GM23338 (cell line): ENCODE results near the gene TMEM134. TPM values are rescaled to one million over a fixed set of nuclear protein-coding genes. Genes with fewer than 3 reads are reported as not detected.

Experiments
- ATAC-seq: fragments of 200-7000 bp; cut with Tn5 transposase; 3 replicates; pipeline ENCODE4 v1.9.1; 2020
- DNase-seq: peaks from one replicate; pipeline ENCODE4 v3.0.0-alpha.2; 2015; ENCODE audit warnings: low spot score
- H2AFZ ChIP-seq: fragments of 200-600 bp; sonication (generic); 2 replicates; pipeline ENCODE4 v1.8.0; 2016; ENCODE audit warnings: antibody characterized with exemption, mild to moderate bottlenecking, moderate library complexity
- H3F3A ChIP-seq: fragments of 200-600 bp; sonication (generic); replicated peaks from 2 replicates; pipeline ENCODE4 v1.8.0; 2017; ENCODE audit warnings: antibody characterized with exemption, mixed run types, low read depth
- H3K27ac ChIP-seq: fragments of 200-600 bp; sonication (generic); 2 replicates; pipeline ENCODE4 v1.6.1; 2016; ENCODE audit warnings: low read depth
- H3K27me3 ChIP-seq: fragments of 200-600 bp; sonication (generic); 2 replicates; pipeline ENCODE4 v1.8.0; 2016; ENCODE audit warnings: mild to moderate bottlenecking, mixed run types, moderate library complexity; ENCODE audit not compliant: insufficient read depth
- H3K36me3 ChIP-seq: fragments of 200-600 bp; sonication (generic); 2 replicates; pipeline ENCODE4 v1.8.0; 2016; ENCODE audit warnings: mild to moderate bottlenecking; ENCODE audit not compliant: insufficient read depth
- H3K4me1 ChIP-seq: fragments of 200-600 bp; sonication (generic); 2 replicates; pipeline ENCODE4 v1.8.0; 2016; ENCODE audit warnings: mild to moderate bottlenecking, moderate library complexity; ENCODE audit not compliant: insufficient read depth
- H3K4me2 ChIP-seq: fragments of 200-600 bp; sonication (generic); 2 replicates; pipeline ENCODE4 v1.7.1; 2017; ENCODE audit warnings: mixed run types
- H3K4me3 ChIP-seq: fragments of 200-600 bp; sonication (generic); 2 replicates; pipeline ENCODE4 v1.6.1; 2016; ENCODE audit warnings: mixed run types
- H3K79me2 ChIP-seq: fragments of 200-600 bp; sonication (generic); replicated peaks from 2 replicates; pipeline ENCODE4 v1.8.0; 2017; ENCODE audit warnings: mild to moderate bottlenecking; ENCODE audit not compliant: insufficient read depth
- H3K9me2 ChIP-seq: fragments of 200-600 bp; sonication (generic); 2 replicates; pipeline ENCODE4 v1.8.0; 2017; ENCODE audit not compliant: insufficient read depth
- H4K20me1 ChIP-seq: fragments of 200-600 bp; sonication (generic); replicated peaks from 2 replicates; pipeline ENCODE4 v1.8.0; 2017; ENCODE audit warnings: mild to moderate bottlenecking; ENCODE audit not compliant: insufficient read depth
- H3K27ac Mint-ChIP-seq: 2 replicates; pipeline ENCODE4 v1.8.0; 2020; ENCODE audit warnings: inconsistent platforms, mild to moderate bottlenecking, moderate library complexity, mixed read lengths
- H3K27me3 Mint-ChIP-seq: 3 replicates; pipeline ENCODE4 v1.8.0; 2022; ENCODE audit warnings: low read depth, mild to moderate bottlenecking, moderate library complexity, mixed read lengths, inconsistent platforms; ENCODE audit not compliant: insufficient read depth, poor library complexity
- H3K36me3 Mint-ChIP-seq: 3 replicates; pipeline ENCODE4 v1.8.0; 2021; ENCODE audit warnings: low read depth, mild to moderate bottlenecking, inconsistent platforms, moderate library complexity, mixed read lengths
- H3K4me1 Mint-ChIP-seq: 3 replicates; pipeline ENCODE4 v1.8.0; 2020; ENCODE audit warnings: mild to moderate bottlenecking, inconsistent platforms, mixed read lengths
- H3K4me3 Mint-ChIP-seq: 3 replicates; pipeline ENCODE4 v1.8.0; 2021; ENCODE audit warnings: moderate library complexity, mild to moderate bottlenecking, inconsistent platforms, mixed read lengths
- H3K9me3 Mint-ChIP-seq: 3 replicates; pipeline ENCODE4 v1.8.0; 2020; ENCODE audit warnings: moderate library complexity, mild to moderate bottlenecking, inconsistent platforms, mixed read lengths
- CTCF ChIP-seq, 2 experiments: fragments of 200-600 bp in 1 of 2; sonication (generic) in 1 of 2; conservative IDR thresholded peaks; 2 replicates each; pipeline versions ENCODE4 v1.5.1 to v1.6.1; 2016 to 2017; ENCODE audit warnings: antibody characterized with exemption in 2 of 2, low read depth in 2 of 2, mild to moderate bottlenecking in 2 of 2, moderate library complexity in 1 of 2
- ETS1 ChIP-seq: IDR thresholded peaks from 2 replicates; pipeline ENCODE4 v1.6.1; 2016; ENCODE audit warnings: antibody characterized with exemption
- NANOG ChIP-seq: IDR thresholded peaks from 2 replicates; pipeline ENCODE4 v1.6.1; 2016; ENCODE audit warnings: antibody characterized with exemption, borderline replicate concordance
- POLR2AphosphoS5 ChIP-seq: IDR thresholded peaks from 2 replicates; pipeline ENCODE4 v1.6.1; 2016; ENCODE audit warnings: antibody characterized with exemption, low read depth
- ZNF114 ChIP-seq: fragments of 250-450 bp; sonication (Bioruptor Pico); IDR thresholded peaks from 2 replicates; pipeline ENCODE4 v1.5.0; 2020; ENCODE audit warnings: mild to moderate bottlenecking, moderate library complexity
- ZNF331 ChIP-seq: fragments of 250-450 bp; sonication (Bioruptor Pico); IDR thresholded peaks from 2 replicates; pipeline ENCODE4 v1.5.0; 2020; ENCODE audit warnings: low read depth, mild to moderate bottlenecking, moderate library complexity
- ZNF462 ChIP-seq: fragments of 250-450 bp; sonication (Bioruptor Pico); IDR thresholded peaks from 2 replicates; pipeline ENCODE4 v1.5.0; 2020; ENCODE audit warnings: mild to moderate bottlenecking, moderate library complexity
- polyA plus RNA-seq: library from polyadenylated mRNA; unstranded; fragments of >200 nt; fragmentation: Nextera tagmentation; extraction: Ambion mirVana; gene quantifications from 2 replicates; pipeline ENCODE4 v1.2.1, GENCODE V29; 2016
- total RNA-seq: library from RNA; depleted of rRNA; stranded (reverse); fragments of >200 nt; shearing (Covaris generic); gene quantifications from 2 replicates; pipeline ENCODE4 v1.2.3, GENCODE V29; 2014

TMEM134 gene
- total and polyA plus RNA-seq, 2 experiments from 2014 or later, result 61.4 to 69.2 TPM

DNA sequence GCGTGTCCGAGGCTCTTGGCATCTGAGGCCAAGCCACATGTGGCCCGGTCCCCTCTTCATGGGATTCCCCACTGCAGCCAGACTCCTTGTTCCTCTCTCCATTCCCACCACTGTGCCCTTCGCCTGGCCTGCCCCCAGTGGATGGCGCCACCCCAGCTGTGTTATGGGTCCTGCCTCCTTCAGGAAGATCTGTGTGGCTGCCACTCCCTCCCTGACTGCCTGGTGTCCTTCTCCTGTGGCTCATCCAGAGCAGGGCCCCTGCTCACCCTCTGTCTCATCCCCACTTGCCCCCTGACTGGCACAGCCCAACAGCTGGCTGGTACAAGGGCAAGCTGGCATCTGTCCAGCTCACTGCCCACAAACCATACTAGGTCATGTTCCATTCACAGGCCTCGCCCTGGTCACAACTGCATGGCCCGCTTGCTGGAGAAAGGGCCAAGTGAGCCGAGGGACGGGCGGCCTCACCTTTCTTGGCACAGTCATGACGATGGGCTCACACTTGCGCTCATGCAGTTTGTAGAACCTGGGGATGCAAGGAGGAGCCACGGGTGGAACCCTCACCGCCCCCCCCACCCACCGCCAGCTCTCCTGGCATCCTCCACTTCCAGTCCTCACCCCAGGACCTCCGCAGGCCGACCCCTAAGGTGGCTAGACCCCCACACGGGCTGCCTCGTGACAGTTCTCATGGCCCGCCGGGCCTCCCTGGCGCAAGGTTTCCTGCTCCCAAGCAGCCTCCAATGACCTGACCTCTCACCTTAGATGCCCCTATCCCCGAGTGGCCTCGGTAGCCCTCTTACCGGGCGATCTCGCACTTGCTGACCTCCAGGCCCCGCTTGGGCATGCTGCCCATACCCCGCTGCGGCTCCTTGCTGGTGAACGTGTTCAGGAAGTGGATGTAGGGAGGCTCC, 29.5 kb downstream of the TMEM134 start:
- no peak overlapping the region; the same call in 2 of the 3 replicates for H3K4me3 Mint-ChIP-seq
- Histone ChIP-seq H3K4me3 (no peak overlapping the region), H2AFZ (no peak overlapping the region), H3K27me3 (no peaks in the 10 kb centered on the region), H3K4me1 (peaks cover 17% of the 10 kb centered on the region), H3F3A (0 out of 2 replicates have a peak, but pooled peaks cover 16% of the 10 kb centered on the region), H3K27ac (no peak overlapping the region), H3K9me2 (no peaks in the 10 kb centered on the region), H3K79me2 (no peaks in the 10 kb centered on the region), H3K4me2 (no peak overlapping the region), H4K20me1 (no peaks in the 10 kb centered on the region), H3K36me3 (0 out of 2 replicates have a peak, but pooled peaks cover 3% of the 10 kb centered on the region)
- H3K9me3 Mint-ChIP-seq, result no peaks in the 10 kb centered on the region
- peak overlapping the region; percentile 48; the same call in 1 of the 2 replicates for H3K27ac Mint-ChIP-seq
- ATAC-seq (peak; percentile 4; the same call in 2 of the 3 replicates), DNase-seq (peak; percentile 61)
- H3K27me3 Mint-ChIP-seq, result peaks cover 15% of the 10 kb centered on the region
- H3K36me3 Mint-ChIP-seq, result peaks cover 30% of the 10 kb centered on the region
- no peak for TF ChIP-seq ZNF114 (CRISPR knock-in tag)
- TF ChIP-seq ZNF331, result no peak
- TF ChIP-seq CTCF (conservative IDR thresholded peaks at IDR 0.05; ENCODE audit: low read depth in 2 of 2), result peak; percentile 43 to 64
- peak; percentile 34; the same call in 1 of the 2 replicates for TF ChIP-seq POLR2AphosphoS5
- H3K4me1 Mint-ChIP-seq, result peaks cover 29% of the 10 kb centered on the region

- no peaks in the 10 kb centered on the region for H3K79me2 ChIP-seq
- no peaks in the 10 kb centered on the region for H3K27me3 ChIP-seq
- H2AFZ ChIP-seq, result no peak overlapping the region
- H3K27ac ChIP-seq, result peak overlapping the region; percentile 80; the same call in 1 of the 2 replicates
- no peak overlapping the region for H3K4me3 ChIP-seq
- Mint-ChIP-seq H3K36me3 (peaks cover 30% of the 10 kb centered on the region), H3K4me3 (no peak overlapping the region; the same call in 2 of the 3 replicates), H3K9me3 (no peaks in the 10 kb centered on the region), H3K27ac (no peak overlapping the region), H3K27me3 (peaks cover 11% of the 10 kb centered on the region), H3K4me1 (peaks cover 29% of the 10 kb centered on the region)
- no peak for TF ChIP-seq NANOG
- TF ChIP-seq ZNF462 (CRISPR knock-in tag), result no peak
- TF ChIP-seq ETS1, result no peak
- H3F3A ChIP-seq, result 0 out of 2 replicates have a peak, but pooled peaks cover 16% of the 10 kb centered on the region
- H3K4me1 ChIP-seq, result peaks cover 14% of the 10 kb centered on the region
- H3K36me3 ChIP-seq, result 0 out of 2 replicates have a peak, but pooled peaks cover 3% of the 10 kb centered on the region
- DNase-seq, result no peak
- no peaks in the 10 kb centered on the region for H4K20me1 ChIP-seq
- no peak for ATAC-seq
- no peak overlapping the region for H3K4me2 ChIP-seq
- H3K9me2 ChIP-seq, result no peaks in the 10 kb centered on the region
These were observed 30.7 kb downstream of the TMEM134 start for GRCh38 chr11:67438158-67438902.
